Muscle layer of colon (tissue), 2 donors: Measurements from ENCODE around the gene ADARB1.

Source experiments
- H3K27ac ChIP-seq: one replicate; pipeline ENCODE4 v1.7.0; 2013; ENCODE audit warnings: low read depth, mild to moderate bottlenecking, low read length, moderate library complexity
- H3K27me3 ChIP-seq, 2 donors: one replicate each; pipeline ENCODE4 v1.7.0; 2013; ENCODE audit warnings: low read length in 2 of 2, mild to moderate bottlenecking in 2 of 2; ENCODE audit not compliant: insufficient read depth in 2 of 2, control insufficient read depth in 1 of 2
- H3K36me3 ChIP-seq: one replicate; pipeline ENCODE4 v1.7.0; 2013; ENCODE audit warnings: mild to moderate bottlenecking, low read length; ENCODE audit not compliant: insufficient read depth
- H3K4me1 ChIP-seq: one replicate; pipeline ENCODE4 v1.7.0; 2013; ENCODE audit warnings: mild to moderate bottlenecking, low read length; ENCODE audit not compliant: insufficient read depth
- H3K4me3 ChIP-seq, 2 donors: one replicate each; pipeline ENCODE4 v1.7.0; 2013; ENCODE audit warnings: low read length in 2 of 2, low read depth in 1 of 2, mild to moderate bottlenecking in 1 of 2, moderate library complexity in 1 of 2
- H3K9ac ChIP-seq: one replicate; pipeline ENCODE4 v1.7.0; 2013; ENCODE audit warnings: low read length
- H3K9me3 ChIP-seq: one replicate; pipeline ENCODE4 v1.7.0; 2013; ENCODE audit warnings: mild to moderate bottlenecking, low read length
- donor health status: abdominal sarcoma.
- donor health status: Adenocarcinoma of cecum.

ADARB1 gene

GRCh38 chr21:45084121-45084520 is 9.7 kb downstream of the ADARB1 start:
- H3K4me3 ChIP-seq: no peak overlapping the region
- no peak overlapping the region for H3K27ac ChIP-seq
- H3K27me3 ChIP-seq: no peaks in the 10 kb centered on the region
- H3K4me1 ChIP-seq: peaks cover 42% of the 10 kb centered on the region
- no peaks in the 10 kb centered on the region for H3K9me3 ChIP-seq
- H3K9ac ChIP-seq: no peak overlapping the region
- H3K36me3 ChIP-seq: no peaks in the 10 kb centered on the region

- no peak overlapping the region for H3K27ac ChIP-seq
- no peak overlapping the region for H3K9ac ChIP-seq
- no peak overlapping the region for H3K4me3 ChIP-seq
- H3K9me3 ChIP-seq: no peaks in the 10 kb centered on the region
- H3K4me1 ChIP-seq: peaks cover 34% of the 10 kb centered on the region
- H3K27me3 ChIP-seq: no peaks in the 10 kb centered on the region
- no peaks in the 10 kb centered on the region for H3K36me3 ChIP-seq
Measured at GRCh38 chr21:45084881-45085536, 10.6 kb downstream of the ADARB1 start.

- no peak overlapping the region for H3K27ac ChIP-seq
Measured at GRCh38 chr21:45085700-45086099, 11.3 kb downstream of the ADARB1 start.

GRCh38 chr21:45086337-45086958 is 12.1 kb downstream of the ADARB1 start:
- no peak overlapping the region for H3K4me3 ChIP-seq
- no peaks in the 10 kb centered on the region for H3K27me3 ChIP-seq
- H3K9me3 ChIP-seq: no peaks in the 10 kb centered on the region
- H3K4me1 ChIP-seq: peaks cover 26% of the 10 kb centered on the region
- no peak overlapping the region for H3K27ac ChIP-seq
- no peaks in the 10 kb centered on the region for H3K36me3 ChIP-seq
- no peak overlapping the region for H3K9ac ChIP-seq

More at GRCh38 chr21:45085700-45086099, 11.3 kb downstream of the ADARB1 start:
- no peaks in the 10 kb centered on the region for H3K27me3 ChIP-seq
- H3K9me3 ChIP-seq: no peaks in the 10 kb centered on the region
- H3K36me3 ChIP-seq: no peaks in the 10 kb centered on the region
- H3K4me3 ChIP-seq: no peak overlapping the region
- H3K9ac ChIP-seq: no peak overlapping the region
- peaks cover 31% of the 10 kb centered on the region for H3K4me1 ChIP-seq

- Histone ChIP-seq H3K27ac (no peak overlapping the region), H3K9ac (no peak overlapping the region), H3K27me3 (no peaks in the 10 kb centered on the region), H3K36me3 (no peaks in the 10 kb centered on the region), H3K4me3 (no peak overlapping the region), H3K4me1 (peaks cover 23% of the 10 kb centered on the region), H3K9me3 (no peaks in the 10 kb centered on the region)
Measured at GRCh38 chr21:45087022-45087823, 12.8 kb downstream of the ADARB1 start.

- Histone ChIP-seq H3K4me3 (no peak overlapping the region), H3K36me3 (no peaks in the 10 kb centered on the region), H3K9ac (no peak overlapping the region), H3K4me1 (peaks cover 18% of the 10 kb centered on the region), H3K27ac (no peak overlapping the region), H3K9me3 (no peaks in the 10 kb centered on the region), H3K27me3 (no peaks in the 10 kb centered on the region)
Measured at GRCh38 chr21:45088116-45088515, 13.7 kb downstream of the ADARB1 start.

GRCh38 chr21:45088729-45089128 is 14.3 kb downstream of the ADARB1 start:
- Histone ChIP-seq H3K4me3 (no peak overlapping the region), H3K27me3 (no peaks in the 10 kb centered on the region), H3K4me1 (peaks cover 22% of the 10 kb centered on the region), H3K36me3 (no peaks in the 10 kb centered on the region), H3K9ac (no peak overlapping the region), H3K27ac (no peak overlapping the region), H3K9me3 (no peaks in the 10 kb centered on the region)

- Histone ChIP-seq H3K9ac (no peak overlapping the region), H3K27ac (no peak overlapping the region), H3K36me3 (no peaks in the 10 kb centered on the region), H3K4me1 (peaks cover 26% of the 10 kb centered on the region), H3K9me3 (no peaks in the 10 kb centered on the region), H3K27me3 (no peaks in the 10 kb centered on the region), H3K4me3 (no peak overlapping the region)
Measured at GRCh38 chr21:45089964-45090363, 15.6 kb downstream of the ADARB1 start.

GRCh38 chr21:45090966-45091365 is 16.6 kb downstream of the ADARB1 start:
- Histone ChIP-seq H3K4me3 (no peak overlapping the region), H3K27ac (no peak overlapping the region), H3K36me3 (no peaks in the 10 kb centered on the region), H3K9me3 (no peaks in the 10 kb centered on the region), H3K4me1 (peaks cover 26% of the 10 kb centered on the region), H3K9ac (no peak overlapping the region), H3K27me3 (no peaks in the 10 kb centered on the region)

GRCh38 chr21:45091550-45092322 is 17.4 kb downstream of the ADARB1 start:
- no peaks in the 10 kb centered on the region for H3K36me3 ChIP-seq
- H3K4me1 ChIP-seq: peaks cover 29% of the 10 kb centered on the region
- no peak overlapping the region for H3K9ac ChIP-seq
- H3K27ac ChIP-seq: no peak overlapping the region
- H3K4me3 ChIP-seq: no peak overlapping the region
- no peaks in the 10 kb centered on the region for H3K27me3 ChIP-seq
- H3K9me3 ChIP-seq: no peaks in the 10 kb centered on the region

GRCh38 chr21:45093035-45093532 is 18.7 kb downstream of the ADARB1 start:
- Histone ChIP-seq H3K27ac (no peak overlapping the region), H3K9me3 (no peaks in the 10 kb centered on the region), H3K36me3 (peaks cover 2% of the 10 kb centered on the region), H3K9ac (no peak overlapping the region), H3K27me3 (no peaks in the 10 kb centered on the region), H3K4me3 (peak overlapping the region in 1 of 2 donors; percentile 26), H3K4me1 (peaks cover 29% of the 10 kb centered on the region)
